Chondrocyte (in vitro differentiated cells): ENCODE data around the gene ZNF80. TPM values are rescaled to one million over a fixed set of nuclear protein-coding genes. Genes with fewer than 3 reads are reported as not detected.

Source experiments
- DNase-seq: peaks from one replicate; pipeline ENCODE4 v3.0.0; 2021; ENCODE audit warnings: mixed read lengths, low spot score
- H3K27ac Mint-ChIP-seq: one replicate; pipeline ENCODE4 v1.8.0; 2021; ENCODE audit warnings: mild to moderate bottlenecking, moderate library complexity, mixed read lengths; ENCODE audit not compliant: unreplicated experiment
- H3K27me3 Mint-ChIP-seq: 2 replicates; pipeline ENCODE4 v1.8.0; 2021; ENCODE audit warnings: low read depth, mixed read lengths
- H3K36me3 Mint-ChIP-seq: 2 replicates; pipeline ENCODE4 v1.8.0; 2021; ENCODE audit warnings: low read depth, mixed read lengths
- H3K4me1 Mint-ChIP-seq: 2 replicates; pipeline ENCODE4 v1.8.0; 2021; ENCODE audit warnings: low read depth, mild to moderate bottlenecking, mixed read lengths
- H3K4me3 Mint-ChIP-seq: one replicate; pipeline ENCODE4 v1.8.0; 2021; ENCODE audit warnings: mild to moderate bottlenecking, moderate library complexity, mixed read lengths; ENCODE audit not compliant: unreplicated experiment
- H3K9me3 Mint-ChIP-seq: 2 replicates; pipeline ENCODE4 v1.8.0; 2021; ENCODE audit warnings: low read depth, mixed read lengths
- total RNA-seq: library from RNA; stranded (reverse); gene quantifications from 3 replicates; pipeline ENCODE4 v1.2.1, GENCODE V29; 2021
- TF ChIP-seq, protein P1 (sequence below): fragments of 200-600 bp; sonication (generic); IDR thresholded peaks from 2 replicates; pipeline ENCODE4 v1.5.0; 2021; ENCODE audit warnings: antibody characterized with exemption, mild to moderate bottlenecking, moderate library complexity

The ZNF80 gene
- total RNA-seq, 1 donor from 2014 or later: not detected

- Mint-ChIP-seq H3K4me3 (no peak overlapping the region), H3K4me1 (no peaks in the 10 kb centered on the region), H3K36me3 (peaks cover 1% of the 10 kb centered on the region), H3K9me3 (peaks cover 19% of the 10 kb centered on the region), H3K27ac (no peak overlapping the region), H3K27me3 (peaks cover 11% of the 10 kb centered on the region)
- TF ChIP-seq, protein P1, sequence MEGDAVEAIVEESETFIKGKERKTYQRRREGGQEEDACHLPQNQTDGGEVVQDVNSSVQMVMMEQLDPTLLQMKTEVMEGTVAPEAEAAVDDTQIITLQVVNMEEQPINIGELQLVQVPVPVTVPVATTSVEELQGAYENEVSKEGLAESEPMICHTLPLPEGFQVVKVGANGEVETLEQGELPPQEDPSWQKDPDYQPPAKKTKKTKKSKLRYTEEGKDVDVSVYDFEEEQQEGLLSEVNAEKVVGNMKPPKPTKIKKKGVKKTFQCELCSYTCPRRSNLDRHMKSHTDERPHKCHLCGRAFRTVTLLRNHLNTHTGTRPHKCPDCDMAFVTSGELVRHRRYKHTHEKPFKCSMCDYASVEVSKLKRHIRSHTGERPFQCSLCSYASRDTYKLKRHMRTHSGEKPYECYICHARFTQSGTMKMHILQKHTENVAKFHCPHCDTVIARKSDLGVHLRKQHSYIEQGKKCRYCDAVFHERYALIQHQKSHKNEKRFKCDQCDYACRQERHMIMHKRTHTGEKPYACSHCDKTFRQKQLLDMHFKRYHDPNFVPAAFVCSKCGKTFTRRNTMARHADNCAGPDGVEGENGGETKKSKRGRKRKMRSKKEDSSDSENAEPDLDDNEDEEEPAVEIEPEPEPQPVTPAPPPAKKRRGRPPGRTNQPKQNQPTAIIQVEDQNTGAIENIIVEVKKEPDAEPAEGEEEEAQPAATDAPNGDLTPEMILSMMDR: no peak
- no peak for DNase-seq
Observed at GRCh38 chr3:114221165-114221880, 16.1 kb downstream of the ZNF80 start.

DNA sequence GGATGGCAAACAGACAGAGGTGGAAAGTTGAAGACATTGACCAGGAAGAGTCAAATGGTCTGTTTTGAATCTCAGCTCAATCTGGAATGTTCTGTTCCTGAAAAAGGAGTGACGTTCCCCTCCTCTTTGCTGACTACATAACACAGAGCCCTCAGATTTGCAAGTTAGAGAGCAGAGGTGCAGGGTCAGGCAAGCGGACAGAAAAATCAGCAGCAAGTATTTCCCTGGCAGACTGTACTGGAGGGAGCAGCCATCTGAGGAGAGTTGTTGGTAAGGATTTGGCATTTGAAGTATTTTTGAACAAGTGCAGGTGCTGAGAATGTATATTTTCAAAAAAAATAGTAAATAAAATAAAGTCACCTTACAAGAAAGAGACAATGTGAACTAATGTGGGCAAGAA lies 17.6 kb downstream of the ZNF80 start:
- Mint-ChIP-seq H3K9me3 (peaks cover 9% of the 10 kb centered on the region), H3K27ac (no peak overlapping the region), H3K4me3 (no peak overlapping the region), H3K36me3 (no peaks in the 10 kb centered on the region), H3K27me3 (peaks cover 11% of the 10 kb centered on the region), H3K4me1 (no peaks in the 10 kb centered on the region)
- DNase-seq: no peak
- TF ChIP-seq, protein P1: no peak

DNA sequence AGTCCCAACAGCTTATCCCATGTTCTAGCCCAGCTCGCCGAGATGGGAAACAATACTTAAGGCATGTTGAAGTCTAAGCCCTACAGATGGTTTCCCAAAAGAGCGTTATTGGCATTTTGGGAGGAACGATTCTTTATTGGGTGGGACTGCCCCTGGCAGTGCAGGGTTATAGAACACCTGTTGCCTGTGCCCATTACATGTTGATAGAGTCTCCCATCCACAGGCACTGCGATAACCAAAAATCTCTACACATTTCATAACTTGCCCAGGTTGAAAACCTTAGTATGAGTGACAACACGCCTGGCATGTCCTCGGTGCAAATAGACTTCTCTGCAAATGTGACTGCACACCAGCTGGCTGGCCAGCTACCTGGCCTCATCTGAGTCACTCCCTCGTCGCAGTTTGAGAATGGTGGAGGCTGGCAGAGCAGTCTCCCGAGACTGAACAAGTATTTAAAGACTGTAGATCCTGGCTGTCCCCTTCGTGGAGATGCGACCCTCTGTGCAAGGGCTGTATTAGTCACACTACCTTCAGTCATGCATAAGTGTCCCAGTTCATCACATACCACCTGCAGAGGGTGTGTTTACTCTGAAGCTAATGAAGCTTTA lies 18.7 kb downstream of the ZNF80 start:
- DNase-seq: no peak
- H3K27ac Mint-ChIP-seq: no peak overlapping the region
- peaks cover 11% of the 10 kb centered on the region for H3K27me3 Mint-ChIP-seq
- H3K4me3 Mint-ChIP-seq: no peak overlapping the region
- no peaks in the 10 kb centered on the region for H3K36me3 Mint-ChIP-seq
- TF ChIP-seq, protein P1: no peak
- no peaks in the 10 kb centered on the region for H3K9me3 Mint-ChIP-seq
- no peaks in the 10 kb centered on the region for H3K4me1 Mint-ChIP-seq

DNA sequence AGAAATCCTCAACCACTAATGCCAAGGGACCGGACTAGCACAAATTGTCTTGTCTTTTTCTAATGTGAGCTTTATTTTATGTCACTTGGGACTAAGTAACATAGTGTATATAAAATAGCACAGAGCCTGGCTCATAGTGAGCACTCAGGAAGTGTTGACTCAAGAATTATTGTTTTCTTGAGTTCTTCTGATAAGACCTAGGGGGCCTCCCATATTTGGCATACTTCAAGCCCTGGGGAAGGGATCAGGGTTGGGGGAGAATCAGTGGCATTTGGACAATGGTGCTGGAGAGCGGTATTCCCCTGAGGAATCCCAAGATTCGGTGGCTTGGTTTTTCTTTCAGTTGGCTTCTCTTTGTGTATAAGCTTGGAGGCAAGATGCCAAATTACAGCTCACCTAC lies 19.4 kb downstream of the ZNF80 start:
- Mint-ChIP-seq H3K9me3 (no peaks in the 10 kb centered on the region), H3K4me1 (no peaks in the 10 kb centered on the region), H3K27me3 (peaks cover 11% of the 10 kb centered on the region), H3K4me3 (no peak overlapping the region), H3K27ac (no peak overlapping the region), H3K36me3 (no peaks in the 10 kb centered on the region)
- no peak for DNase-seq
- TF ChIP-seq, protein P1: no peak

DNA sequence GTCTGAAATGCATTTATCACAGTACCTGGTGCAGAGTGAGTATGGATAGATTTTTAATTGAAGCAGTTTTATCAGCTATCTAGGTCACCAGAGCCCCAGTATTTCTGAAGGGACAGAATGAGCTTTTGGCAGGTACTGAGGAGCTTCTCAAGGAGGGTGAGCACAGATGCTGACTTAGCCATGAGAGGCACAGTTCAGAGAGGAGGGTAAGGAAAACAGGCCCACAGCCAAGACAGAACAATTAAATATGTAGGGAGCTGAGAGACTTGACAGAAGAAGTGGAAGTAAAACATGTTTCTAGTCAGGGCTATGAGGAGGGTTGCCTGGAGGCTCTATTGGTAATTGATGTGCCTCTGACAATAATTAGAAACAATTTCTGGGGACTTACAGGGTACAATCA lies 20.1 kb downstream of the ZNF80 start:
- DNase-seq: no peak
- Mint-ChIP-seq H3K4me3 (no peak overlapping the region), H3K27me3 (peaks cover 11% of the 10 kb centered on the region), H3K9me3 (no peaks in the 10 kb centered on the region), H3K27ac (no peak overlapping the region), H3K4me1 (no peaks in the 10 kb centered on the region), H3K36me3 (no peaks in the 10 kb centered on the region)
- TF ChIP-seq, protein P1: no peak
